Measurements from ENCODE around the gene TRIM72. TPM values are rescaled to one million over a fixed set of nuclear protein-coding genes. Genes with fewer than 3 reads are reported as not detected.

Gene TRIM72
- total RNA-seq, 1 donor from 2014 or later, result 0.17 TPM

GRCh38 chr16:31185339-31185738 is 28.6 kb upstream of the TRIM72 start:
- H3K4me1 ChIP-seq, result peaks cover 21% of the 10 kb centered on the region
- ATAC-seq (no peak), DNase-seq (no peak)
- intact Hi-C loops (cut with DNase I), result no loop called here
- no peak overlapping the region for H3K27ac ChIP-seq
- H3K9me3 ChIP-seq, result no peaks in the 10 kb centered on the region
- H3K27me3 ChIP-seq, result no peaks in the 10 kb centered on the region
- TF ChIP-seq, protein P1, sequence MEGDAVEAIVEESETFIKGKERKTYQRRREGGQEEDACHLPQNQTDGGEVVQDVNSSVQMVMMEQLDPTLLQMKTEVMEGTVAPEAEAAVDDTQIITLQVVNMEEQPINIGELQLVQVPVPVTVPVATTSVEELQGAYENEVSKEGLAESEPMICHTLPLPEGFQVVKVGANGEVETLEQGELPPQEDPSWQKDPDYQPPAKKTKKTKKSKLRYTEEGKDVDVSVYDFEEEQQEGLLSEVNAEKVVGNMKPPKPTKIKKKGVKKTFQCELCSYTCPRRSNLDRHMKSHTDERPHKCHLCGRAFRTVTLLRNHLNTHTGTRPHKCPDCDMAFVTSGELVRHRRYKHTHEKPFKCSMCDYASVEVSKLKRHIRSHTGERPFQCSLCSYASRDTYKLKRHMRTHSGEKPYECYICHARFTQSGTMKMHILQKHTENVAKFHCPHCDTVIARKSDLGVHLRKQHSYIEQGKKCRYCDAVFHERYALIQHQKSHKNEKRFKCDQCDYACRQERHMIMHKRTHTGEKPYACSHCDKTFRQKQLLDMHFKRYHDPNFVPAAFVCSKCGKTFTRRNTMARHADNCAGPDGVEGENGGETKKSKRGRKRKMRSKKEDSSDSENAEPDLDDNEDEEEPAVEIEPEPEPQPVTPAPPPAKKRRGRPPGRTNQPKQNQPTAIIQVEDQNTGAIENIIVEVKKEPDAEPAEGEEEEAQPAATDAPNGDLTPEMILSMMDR (IDR thresholded peaks at IDR 0.05), result no peak
- peaks cover 82% of the 10 kb centered on the region for H3K36me3 ChIP-seq
- no peak overlapping the region for H3K4me3 ChIP-seq

- Histone ChIP-seq H3K27me3 (no peaks in the 10 kb centered on the region), H3K9me3 (no peaks in the 10 kb centered on the region), H3K4me1 (peaks cover 21% of the 10 kb centered on the region), H3K36me3 (peaks cover 91% of the 10 kb centered on the region), H3K4me3 (no peak overlapping the region), H3K27ac (no peak overlapping the region)
- intact Hi-C loops (cut with DNase I), result no loop called here
- ATAC-seq, result no peak
- TF ChIP-seq, protein P1 (IDR thresholded peaks at IDR 0.05), result no peak
- no peak for DNase-seq
Measured at GRCh38 chr16:31186176-31186575, 27.7 kb upstream of the TRIM72 start.

DNA sequence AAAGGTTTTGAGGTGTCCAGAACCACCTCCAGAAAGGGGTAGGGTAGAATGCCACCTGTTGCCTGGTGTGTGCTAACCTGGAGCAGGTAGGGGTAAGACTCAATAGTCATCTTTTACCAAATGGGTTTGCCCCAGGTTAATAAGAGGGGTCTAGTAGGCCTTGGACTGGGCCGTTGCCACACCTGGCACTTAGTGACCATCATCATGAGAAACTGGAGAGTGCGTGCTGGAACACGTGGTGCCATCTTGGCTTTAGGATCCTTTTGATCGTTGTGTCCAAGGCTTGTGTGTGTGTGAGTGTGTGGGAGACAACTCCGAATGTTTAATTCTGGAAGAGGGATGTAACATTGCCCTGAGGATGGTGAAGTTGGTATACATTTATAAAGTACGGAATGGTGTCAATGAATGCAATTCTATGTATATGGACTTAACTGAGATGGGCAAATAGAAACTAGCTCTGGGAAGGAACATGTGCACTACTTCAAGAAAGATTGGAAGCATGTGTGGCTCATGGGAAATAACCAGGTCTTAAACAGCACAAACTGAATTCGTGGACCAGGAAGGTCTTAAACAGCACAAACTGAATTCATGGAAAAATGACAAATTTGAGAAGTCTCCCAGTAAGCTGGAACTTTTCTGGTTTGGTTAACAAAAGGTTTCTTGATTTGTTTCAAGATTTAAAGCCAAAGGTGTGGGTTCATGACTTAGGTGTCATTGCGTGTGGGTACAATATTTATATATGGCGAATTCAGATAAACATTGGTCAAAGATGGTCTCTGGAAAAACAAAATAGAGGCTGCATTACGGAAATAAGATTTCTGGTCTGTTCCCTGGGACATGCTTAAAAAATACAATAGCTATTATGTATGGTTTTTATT is 26.8 kb upstream of the TRIM72 start:
- Histone ChIP-seq H3K4me1 (peaks cover 12% of the 10 kb centered on the region), H3K4me3 (no peak overlapping the region), H3K27me3 (no peaks in the 10 kb centered on the region), H3K9me3 (no peaks in the 10 kb centered on the region), H3K27ac (no peak overlapping the region), H3K36me3 (peaks cover 100% of the 10 kb centered on the region)
- TF ChIP-seq, protein P1 (IDR thresholded peaks at IDR 0.05), result no peak
- DNase-seq (no peak), ATAC-seq (no peak)
- intact Hi-C loops (cut with DNase I), result no loop called here

DNA sequence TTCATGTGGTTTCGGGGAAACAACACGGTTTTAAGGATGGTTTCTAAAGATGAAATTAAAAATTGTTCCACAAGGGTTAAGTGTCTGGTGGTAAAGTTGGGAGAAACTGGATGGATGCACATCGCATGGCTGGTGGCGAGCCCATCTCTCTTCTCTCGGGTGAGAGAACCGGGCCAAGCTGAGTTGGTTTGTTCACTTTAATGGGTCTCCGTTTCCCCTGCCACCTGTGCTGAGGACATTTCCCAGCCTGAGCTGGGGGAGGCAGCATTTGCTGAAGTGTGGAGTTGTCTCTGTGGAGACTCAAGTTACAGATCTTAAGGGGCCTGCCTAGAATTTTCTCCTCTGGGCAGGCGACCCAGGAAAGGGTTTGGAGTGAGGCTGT is 26.1 kb upstream of the TRIM72 start:
- TF ChIP-seq, protein P1 (IDR thresholded peaks at IDR 0.05), result no peak

GRCh38 chr16:31188450-31189411 is 25.2 kb upstream of the TRIM72 start:
- no peak overlapping the region for H3K27ac ChIP-seq
- no peak for DNase-seq
- TF ChIP-seq, protein P1 (IDR thresholded peaks at IDR 0.05), result no peak
- H3K4me1 ChIP-seq, result no peaks in the 10 kb centered on the region
- intact Hi-C loops (cut with DNase I), result no loop called here
- no peak for ATAC-seq
- peaks cover 99% of the 10 kb centered on the region for H3K36me3 ChIP-seq
- no peak overlapping the region for H3K4me3 ChIP-seq
- no peaks in the 10 kb centered on the region for H3K27me3 ChIP-seq
- H3K9me3 ChIP-seq, result no peaks in the 10 kb centered on the region

More for the DNA sequence above, 26.1 kb upstream of the TRIM72 start:
- Histone ChIP-seq H3K4me1 (peaks cover 6% of the 10 kb centered on the region), H3K27ac (no peak overlapping the region), H3K36me3 (peaks cover 100% of the 10 kb centered on the region), H3K27me3 (no peaks in the 10 kb centered on the region), H3K4me3 (no peak overlapping the region), H3K9me3 (no peaks in the 10 kb centered on the region)
- ATAC-seq (no peak), DNase-seq (no peak)
- intact Hi-C loops (cut with DNase I), result no loop called here
